Neutrophil (primary cell): Measurements from ENCODE around the gene SPEM1.

Source experiments
- H3K27ac ChIP-seq: fragments of 200-600 bp; sonication (generic); 2 replicates; pipeline ENCODE4 v1.5.1; 2016; ENCODE audit warnings: mild to moderate bottlenecking, moderate library complexity
- H3K27me3 ChIP-seq: fragments of 200-600 bp; sonication (generic); 2 replicates; pipeline ENCODE4 v1.6.0; 2016; ENCODE audit warnings: mild to moderate bottlenecking
- H3K36me3 ChIP-seq: fragments of 200-600 bp; sonication (generic); 2 replicates; pipeline ENCODE4 v1.5.1; 2017
- H3K4me1 ChIP-seq, 2 experiments: fragments of 200-600 bp in 1 of 2; sonication (generic) in 1 of 2; 1 replicate in 1 of 2; 2 replicates in 1 of 2; pipeline versions ENCODE4 v1.5.1 to v1.6.1; 2013 to 2016; ENCODE audit warnings: low read depth in 1 of 2, low read length in 1 of 2, mild to moderate bottlenecking in 1 of 2, moderate library complexity in 1 of 2; ENCODE audit not compliant: control insufficient read depth in 1 of 2, insufficient read depth in 1 of 2
- H3K4me3 ChIP-seq, 2 experiments: fragments of 200-600 bp in 1 of 2; sonication (generic) in 1 of 2; 1 replicate in 1 of 2; 2 replicates in 1 of 2; pipeline ENCODE4 v1.5.1; 2013 to 2016; ENCODE audit warnings: low read depth in 1 of 2, low read length in 1 of 2, mild to moderate bottlenecking in 1 of 2, moderate library complexity in 1 of 2
- H3K9me3 ChIP-seq: fragments of 200-600 bp; sonication (generic); 2 replicates; pipeline ENCODE4 v1.5.1; 2016
- TF ChIP-seq, protein P1 (sequence below): fragments of 200-600 bp; sonication (generic); IDR thresholded peaks from 2 replicates; pipeline ENCODE4 v1.5.1; 2016; ENCODE audit warnings: antibody characterized with exemption

SPEM1 gene

GRCh38 chr17:7463372-7463846 lies 43.3 kb downstream of the SPEM1 start:
- H3K27ac ChIP-seq = no peak overlapping the region
- no peak overlapping the region for H3K4me3 ChIP-seq
- peaks cover 13 to 15% of the 10 kb centered on the region in 2 experiments for H3K4me1 ChIP-seq
- TF ChIP-seq, protein P1, sequence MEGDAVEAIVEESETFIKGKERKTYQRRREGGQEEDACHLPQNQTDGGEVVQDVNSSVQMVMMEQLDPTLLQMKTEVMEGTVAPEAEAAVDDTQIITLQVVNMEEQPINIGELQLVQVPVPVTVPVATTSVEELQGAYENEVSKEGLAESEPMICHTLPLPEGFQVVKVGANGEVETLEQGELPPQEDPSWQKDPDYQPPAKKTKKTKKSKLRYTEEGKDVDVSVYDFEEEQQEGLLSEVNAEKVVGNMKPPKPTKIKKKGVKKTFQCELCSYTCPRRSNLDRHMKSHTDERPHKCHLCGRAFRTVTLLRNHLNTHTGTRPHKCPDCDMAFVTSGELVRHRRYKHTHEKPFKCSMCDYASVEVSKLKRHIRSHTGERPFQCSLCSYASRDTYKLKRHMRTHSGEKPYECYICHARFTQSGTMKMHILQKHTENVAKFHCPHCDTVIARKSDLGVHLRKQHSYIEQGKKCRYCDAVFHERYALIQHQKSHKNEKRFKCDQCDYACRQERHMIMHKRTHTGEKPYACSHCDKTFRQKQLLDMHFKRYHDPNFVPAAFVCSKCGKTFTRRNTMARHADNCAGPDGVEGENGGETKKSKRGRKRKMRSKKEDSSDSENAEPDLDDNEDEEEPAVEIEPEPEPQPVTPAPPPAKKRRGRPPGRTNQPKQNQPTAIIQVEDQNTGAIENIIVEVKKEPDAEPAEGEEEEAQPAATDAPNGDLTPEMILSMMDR = no peak
- peaks cover 27% of the 10 kb centered on the region for H3K36me3 ChIP-seq
- H3K9me3 ChIP-seq = no peaks in the 10 kb centered on the region
- H3K27me3 ChIP-seq = no peaks in the 10 kb centered on the region

- Histone ChIP-seq H3K27ac (no peak overlapping the region), H3K4me3 (no peak overlapping the region), H3K27me3 (no peaks in the 10 kb centered on the region), H3K9me3 (no peaks in the 10 kb centered on the region), H3K4me1 (peaks cover 13 to 15% of the 10 kb centered on the region in 2 experiments), H3K36me3 (peaks cover 27% of the 10 kb centered on the region)
- TF ChIP-seq, protein P1 = no peak
Measured at GRCh38 chr17:7464081-7464480, 44.0 kb downstream of the SPEM1 start.

DNA sequence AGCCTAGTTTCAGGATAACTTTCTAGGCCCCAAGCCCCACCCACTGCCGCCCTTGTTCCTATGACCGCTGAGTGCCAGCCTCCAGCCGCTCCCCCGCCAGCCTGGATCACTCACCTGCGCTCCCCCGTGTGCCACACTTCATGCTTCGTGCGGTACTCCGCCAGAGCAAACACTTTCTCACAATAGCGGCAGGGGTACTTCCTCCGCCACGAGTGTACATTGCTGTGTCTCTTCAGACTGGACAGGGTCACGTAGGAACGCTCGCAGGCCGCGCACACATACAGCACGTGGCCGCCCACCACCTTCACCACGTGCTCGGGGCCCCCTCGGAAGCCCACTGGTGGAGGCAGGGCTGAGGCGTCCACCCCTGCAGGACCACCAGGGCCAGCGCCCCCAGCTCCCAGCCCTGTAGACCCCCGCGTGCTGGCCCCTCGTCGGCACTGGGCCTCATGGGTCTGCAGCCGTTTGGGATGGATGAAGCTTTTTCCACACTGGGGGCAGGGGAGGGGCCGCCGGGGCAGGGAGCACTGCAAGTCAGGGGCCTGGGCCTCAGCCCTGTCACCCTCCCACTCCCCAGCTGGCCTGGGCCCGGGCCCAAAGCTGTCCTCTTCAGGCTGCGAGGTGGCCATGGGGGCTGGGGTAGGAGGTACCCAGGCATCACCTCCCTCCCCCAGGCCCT lies 45.6 kb downstream of the SPEM1 start:
- peaks cover 27% of the 10 kb centered on the region for H3K36me3 ChIP-seq
- H3K27ac ChIP-seq = peak overlapping the region; percentile 61
- no peak overlapping the region for H3K4me3 ChIP-seq
- peaks cover 13 to 15% of the 10 kb centered on the region in 2 experiments for H3K4me1 ChIP-seq
- H3K9me3 ChIP-seq = no peaks in the 10 kb centered on the region
- no peaks in the 10 kb centered on the region for H3K27me3 ChIP-seq
- TF ChIP-seq, protein P1 = no peak

DNA sequence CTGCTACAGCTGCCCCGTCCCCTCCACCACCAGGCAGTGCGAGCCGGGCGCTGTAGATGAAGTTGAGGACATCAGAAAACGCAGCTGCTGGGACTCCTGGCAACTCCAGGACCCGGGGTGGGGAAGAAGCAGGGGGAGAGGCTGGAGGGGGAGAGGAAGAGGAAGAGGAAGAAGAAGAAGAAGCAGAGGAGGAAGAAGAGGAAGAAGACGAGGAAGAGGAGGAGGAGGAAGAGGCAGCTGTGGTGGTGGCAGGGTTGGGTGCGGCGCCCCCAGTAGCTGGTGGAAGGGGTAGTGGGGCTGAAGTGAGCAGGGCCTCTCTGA lies 46.2 kb downstream of the SPEM1 start:
- no peak overlapping the region for H3K4me3 ChIP-seq
- peaks cover 27% of the 10 kb centered on the region for H3K36me3 ChIP-seq

DNA sequence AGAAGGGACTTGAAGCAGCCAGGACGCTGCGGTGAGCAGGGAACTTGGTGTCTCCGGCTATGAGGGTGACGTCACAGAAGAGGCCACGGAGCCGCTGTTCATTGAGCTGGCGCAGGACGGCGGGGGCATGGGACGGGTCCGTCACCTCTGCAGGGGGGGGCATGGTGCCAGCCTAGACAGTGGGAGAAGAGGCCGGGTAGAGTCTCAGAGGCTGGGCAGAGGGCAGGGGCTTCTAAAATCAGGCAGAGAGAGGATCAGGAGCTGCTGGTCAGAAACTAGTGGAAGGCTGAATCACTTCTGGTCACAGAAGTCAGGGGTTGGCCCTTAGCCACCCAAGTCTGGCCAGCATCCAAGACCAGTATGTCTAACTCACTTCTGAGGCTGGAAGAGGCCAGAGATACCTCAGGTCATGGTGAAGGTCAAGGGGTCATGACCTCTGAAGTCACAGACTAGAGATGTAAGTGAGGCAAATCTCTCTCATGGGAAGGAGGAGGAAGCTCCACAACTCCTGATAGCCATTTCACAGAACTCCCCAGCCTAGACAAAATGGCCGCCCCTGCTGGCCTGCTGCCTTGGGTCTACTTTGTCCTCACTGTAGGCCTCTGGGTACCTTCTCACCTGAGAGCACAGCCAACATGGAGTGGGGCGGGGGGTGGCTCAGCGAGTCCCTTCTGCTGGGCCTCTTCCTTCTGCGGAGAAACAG lies 46.7 kb downstream of the SPEM1 start:
- no peaks in the 10 kb centered on the region for H3K9me3 ChIP-seq
- H3K4me1 ChIP-seq = peaks cover 13 to 15% of the 10 kb centered on the region in 2 experiments
- peak overlapping the region; percentile 61 for H3K27ac ChIP-seq
- no peak overlapping the region for H3K4me3 ChIP-seq
- TF ChIP-seq, protein P1 = no peak
- H3K27me3 ChIP-seq = no peaks in the 10 kb centered on the region
- H3K36me3 ChIP-seq = peaks cover 26% of the 10 kb centered on the region

More for the DNA sequence above, 46.2 kb downstream of the SPEM1 start:
- Histone ChIP-seq H3K9me3 (no peaks in the 10 kb centered on the region), H3K27me3 (no peaks in the 10 kb centered on the region), H3K27ac (peak overlapping the region; percentile 61), H3K4me1 (peaks cover 13 to 15% of the 10 kb centered on the region in 2 experiments)
- TF ChIP-seq, protein P1 = no peak
